Right hindlimb (tissue), 1 donor: ENCODE results near the gene GPC6.

ENCODE experiments used
- DNase-seq: peaks from one replicate; pipeline ENCODE4 v3.0.0-alpha.2; 2018

GPC6 gene

DNA sequence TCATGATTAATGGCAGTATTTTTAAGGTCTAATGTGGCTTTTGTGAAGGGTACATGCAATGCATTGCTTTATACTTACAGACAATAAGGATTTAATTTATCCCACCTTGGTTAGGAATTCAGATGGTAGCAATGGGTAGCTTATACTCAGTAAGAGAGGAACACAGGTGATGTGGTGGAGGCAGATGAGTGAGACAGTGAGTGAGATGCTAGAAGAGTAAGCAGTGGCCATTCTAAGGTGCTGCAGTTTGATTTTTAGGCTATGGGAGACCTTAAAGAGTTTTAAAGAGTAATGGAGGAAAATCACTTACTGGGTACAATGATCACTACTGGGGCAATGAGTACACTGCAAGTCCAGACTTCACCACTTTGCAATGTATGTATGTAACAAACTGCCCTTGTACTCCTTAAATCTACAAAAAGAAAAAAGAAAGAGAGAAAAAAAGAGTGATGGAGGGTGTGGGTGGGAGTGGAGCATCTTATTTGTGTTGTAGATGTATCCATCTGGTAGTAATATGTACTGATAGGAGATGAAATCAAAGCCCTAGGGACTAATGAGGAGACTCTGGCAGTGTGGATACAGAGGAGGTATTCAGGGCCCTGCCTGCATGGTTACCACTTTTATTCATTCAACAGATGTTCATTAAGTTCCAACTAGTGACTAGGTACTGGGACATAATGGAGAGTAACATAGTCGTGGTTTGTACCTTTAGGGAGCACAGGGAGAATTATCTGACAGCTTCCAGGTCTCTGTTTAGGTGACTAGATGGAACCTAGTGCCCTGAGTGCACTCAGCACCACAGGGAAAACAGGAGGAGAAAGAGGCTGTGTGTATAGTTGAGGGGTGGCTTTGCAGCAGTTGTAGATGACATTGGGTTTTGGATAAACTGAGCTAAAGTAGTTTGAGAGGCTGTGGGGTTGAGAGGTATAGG lies 99.0 kb downstream of the GPC6 start:
- DNase-seq = no peak

DNA sequence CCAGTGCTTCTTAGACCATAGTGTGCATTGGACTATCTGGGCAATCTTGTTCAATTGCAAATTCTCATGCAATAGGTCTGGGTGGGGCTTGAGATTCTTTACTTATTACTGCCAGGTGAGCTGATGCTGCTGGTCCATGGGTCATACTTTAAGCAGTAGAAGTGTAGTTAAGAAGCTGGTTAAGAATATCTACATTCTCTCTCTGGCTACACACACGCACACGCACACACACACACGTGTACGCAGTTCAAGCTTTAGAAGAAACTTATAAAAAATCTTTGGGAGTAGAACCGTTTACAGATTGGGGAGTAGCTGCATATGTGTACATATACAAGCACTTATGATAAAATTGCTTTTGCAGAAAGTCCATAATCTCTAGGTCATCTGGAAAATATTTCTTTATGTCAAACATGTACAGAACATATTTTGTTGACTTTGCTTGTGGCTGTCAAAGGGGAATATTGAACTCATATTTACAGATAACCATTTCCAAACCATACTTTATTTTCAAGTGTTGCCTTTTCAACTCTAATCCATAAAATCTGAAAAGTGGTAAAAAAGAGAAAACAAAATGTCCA lies 99.7 kb downstream of the GPC6 start:
- DNase-seq = no peak

DNA sequence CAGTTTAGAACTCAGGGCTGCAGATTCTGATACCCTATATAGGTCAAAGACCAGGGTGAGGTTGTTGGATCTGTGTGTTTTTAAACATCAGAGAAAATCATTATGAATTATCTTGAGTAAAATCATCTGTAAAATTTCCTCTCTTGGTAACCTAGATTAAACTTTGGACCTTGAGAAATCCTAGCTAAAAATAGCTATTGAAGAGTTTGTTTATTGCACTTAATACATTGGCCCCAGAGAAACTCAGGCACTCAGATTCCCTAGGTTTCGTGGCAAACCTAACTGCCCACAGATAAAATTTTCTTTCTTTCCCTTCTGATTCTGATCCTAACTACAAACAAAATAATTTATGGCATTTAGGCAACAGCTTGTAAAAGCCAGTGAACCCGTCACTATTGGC lies 102.3 kb downstream of the GPC6 start:
- no peak for DNase-seq

DNA sequence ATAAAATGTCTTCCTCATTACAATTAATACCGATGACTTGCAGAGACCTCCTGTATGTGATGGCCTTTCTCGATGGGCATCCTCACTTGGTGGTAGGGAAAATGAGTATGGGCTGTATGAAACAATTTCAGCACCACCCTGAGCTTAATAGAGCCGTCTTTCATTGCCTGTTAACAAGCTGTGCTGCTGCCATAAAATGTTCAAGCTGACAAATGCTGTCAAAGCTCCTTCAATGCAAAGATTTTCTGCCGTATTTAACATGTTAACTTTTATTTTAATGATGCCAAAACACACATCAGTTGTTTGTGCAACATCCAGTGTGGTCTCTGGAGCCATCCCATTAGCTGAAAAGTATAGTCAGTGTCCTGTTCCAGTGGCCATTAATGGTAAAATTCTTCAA lies 110.1 kb downstream of the GPC6 start:
- DNase-seq = no peak

DNA sequence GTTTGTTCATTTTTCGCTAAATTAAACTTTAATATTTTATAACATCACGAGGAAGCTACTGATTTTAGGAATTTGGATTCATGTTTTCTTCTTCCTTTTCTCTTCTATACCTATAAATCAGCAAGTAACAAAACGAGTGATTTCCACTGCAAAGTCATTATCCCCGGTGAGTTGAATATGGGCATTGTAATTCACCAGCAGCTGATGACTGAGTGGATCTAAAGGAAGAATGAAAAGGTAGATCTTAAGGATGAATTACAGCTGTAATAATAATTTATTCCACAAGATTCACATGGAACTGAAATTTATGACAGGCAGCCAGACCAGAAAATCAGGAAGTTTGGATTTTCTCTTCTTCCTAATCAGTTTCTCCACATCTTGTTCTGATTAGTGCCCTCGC lies 111.4 kb downstream of the GPC6 start:
- DNase-seq = no peak

DNA sequence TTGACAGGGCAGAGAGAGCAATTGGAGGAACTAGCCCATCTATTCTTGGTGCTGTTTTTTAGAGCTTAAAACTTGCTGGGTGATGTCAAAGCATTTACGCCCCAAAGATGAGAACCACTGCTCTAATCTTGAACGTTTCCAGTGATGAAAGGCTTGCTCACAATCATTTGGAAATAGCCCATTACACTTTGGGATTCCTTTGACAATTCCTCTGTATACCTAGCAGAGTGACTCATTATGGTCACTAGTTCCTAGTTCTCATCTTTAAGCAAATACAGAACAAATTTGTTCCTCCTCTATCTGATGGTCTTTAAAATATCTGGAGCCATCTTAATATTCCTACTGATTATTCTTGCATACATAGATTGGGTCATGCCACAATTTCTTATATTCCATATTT lies 112.3 kb downstream of the GPC6 start:
- no peak for DNase-seq

DNA sequence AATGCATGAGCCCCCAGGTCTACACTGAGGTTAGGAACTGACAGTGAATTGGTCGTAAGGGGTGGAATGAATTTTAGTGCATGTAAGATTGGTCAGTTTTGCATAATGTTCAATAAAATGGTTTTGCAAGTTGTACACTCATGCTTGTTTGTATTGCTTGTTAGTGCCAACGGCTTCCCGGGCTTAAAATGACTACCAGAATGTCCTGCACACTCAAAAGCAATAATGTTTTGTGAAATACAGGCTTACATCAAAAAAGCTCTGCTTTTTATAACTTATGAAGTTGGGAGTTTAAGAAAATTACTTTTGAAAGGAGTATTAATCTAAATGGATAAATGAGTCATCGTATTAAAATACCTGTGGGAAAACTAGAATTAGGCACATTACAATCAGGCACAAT lies 112.9 kb downstream of the GPC6 start:
- DNase-seq = no peak

DNA sequence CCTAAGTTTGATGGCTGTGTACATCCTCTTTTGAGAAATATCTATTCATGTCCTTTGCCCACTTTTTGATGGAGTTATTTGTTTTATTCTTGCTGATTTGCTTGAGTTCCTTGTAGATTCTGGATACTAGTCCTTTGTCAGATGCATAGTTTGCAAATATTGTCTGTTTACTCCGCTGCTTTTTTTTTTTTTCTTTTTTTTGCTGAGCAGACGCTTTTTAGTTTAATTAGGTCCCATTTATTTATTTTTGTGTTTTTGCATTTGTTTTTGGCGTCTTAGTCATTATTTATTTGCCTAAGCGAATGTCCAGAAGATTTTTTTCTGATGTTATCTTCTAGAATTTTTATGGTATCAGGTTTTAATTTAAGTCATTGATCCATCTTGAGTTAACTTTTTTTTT lies 114.9 kb downstream of the GPC6 start:
- no peak for DNase-seq

DNA sequence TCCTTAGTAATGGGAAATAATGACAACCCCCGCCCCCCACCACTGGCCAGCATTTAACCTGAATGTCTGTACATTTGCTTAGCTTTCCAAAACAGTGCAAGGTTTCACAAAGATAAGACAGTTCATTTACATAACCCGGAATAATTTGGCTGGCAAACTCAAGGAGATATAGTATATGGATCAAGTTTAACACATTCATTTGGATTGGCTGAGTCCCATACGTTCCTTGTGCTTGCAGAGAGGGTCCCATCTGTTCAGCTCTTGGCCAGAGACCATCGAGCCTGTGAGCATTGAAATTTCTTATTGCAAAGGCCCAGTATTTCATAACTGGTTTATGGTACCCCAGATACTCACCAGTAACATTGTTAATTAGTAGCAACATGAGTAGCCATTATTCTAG lies 116.5 kb downstream of the GPC6 start:
- DNase-seq = no peak

DNA sequence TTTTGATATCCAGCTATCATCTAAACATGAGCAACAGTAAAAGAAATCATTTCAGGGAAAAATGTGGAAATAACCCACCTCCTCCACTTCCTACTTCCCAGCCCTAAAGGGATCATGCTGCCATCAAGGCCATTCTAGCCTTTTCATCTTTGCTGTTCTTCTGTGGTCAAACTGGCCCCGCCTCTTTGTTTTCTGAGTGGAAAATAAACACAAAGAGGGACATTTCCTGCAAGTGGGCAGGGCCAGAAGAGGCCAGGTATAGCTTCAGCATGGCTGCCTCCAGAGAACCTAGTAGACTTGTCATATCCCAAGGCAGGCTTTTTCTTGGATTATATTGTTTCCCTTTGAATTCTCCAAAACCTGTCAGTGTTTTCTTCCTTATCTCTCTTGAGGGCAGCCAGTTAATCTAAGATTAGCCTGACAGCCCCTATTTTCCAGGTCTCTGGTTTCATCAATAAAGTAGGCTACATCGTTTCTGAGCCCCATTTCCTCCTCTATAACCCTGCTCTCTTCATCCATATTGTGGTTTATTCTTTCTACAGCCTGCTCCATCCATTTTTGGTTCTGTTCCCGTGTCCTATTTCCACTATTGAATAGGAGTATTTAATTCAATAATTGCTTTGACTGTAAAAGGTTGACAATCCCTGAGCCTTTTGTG lies 117.6 kb downstream of the GPC6 start:
- DNase-seq = no peak

DNA sequence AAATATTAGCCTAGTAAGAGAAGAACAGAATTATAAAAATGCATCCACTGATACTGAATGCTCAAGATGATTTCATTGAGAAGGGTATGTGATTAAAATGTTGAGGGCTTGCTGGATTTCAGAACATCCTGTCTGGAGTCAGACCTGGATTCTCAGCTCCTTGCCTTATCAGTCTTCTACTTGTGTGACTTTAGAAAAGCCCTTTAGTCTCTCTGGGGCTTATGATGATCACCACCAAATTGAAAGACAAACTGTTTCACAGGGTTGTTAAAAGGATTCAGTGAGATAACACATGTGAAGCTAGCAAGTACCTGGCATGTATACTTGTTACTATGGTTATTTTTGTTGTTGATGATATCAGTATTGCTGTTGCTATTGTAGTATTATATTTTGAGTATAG lies 118.4 kb downstream of the GPC6 start:
- DNase-seq = no peak

DNA sequence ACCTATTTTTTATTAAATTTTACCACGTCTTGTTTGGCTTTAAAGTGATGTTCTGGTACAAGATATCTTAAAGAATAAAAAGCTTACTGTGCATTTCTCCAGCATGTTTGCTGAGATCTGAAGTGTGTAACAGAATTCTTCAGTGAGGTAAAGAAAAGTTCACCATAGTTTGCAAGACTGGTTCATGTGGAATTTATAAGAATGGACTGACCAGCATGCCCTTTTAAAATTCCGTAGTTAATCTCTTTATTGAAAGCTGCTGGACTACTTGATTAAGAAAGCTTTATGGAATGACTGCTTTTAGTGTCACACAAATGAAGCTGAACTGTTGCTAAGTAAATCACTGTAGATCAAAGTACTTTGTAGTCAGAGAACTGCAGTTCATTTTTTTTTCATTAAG lies 119.2 kb downstream of the GPC6 start:
- no peak for DNase-seq

DNA sequence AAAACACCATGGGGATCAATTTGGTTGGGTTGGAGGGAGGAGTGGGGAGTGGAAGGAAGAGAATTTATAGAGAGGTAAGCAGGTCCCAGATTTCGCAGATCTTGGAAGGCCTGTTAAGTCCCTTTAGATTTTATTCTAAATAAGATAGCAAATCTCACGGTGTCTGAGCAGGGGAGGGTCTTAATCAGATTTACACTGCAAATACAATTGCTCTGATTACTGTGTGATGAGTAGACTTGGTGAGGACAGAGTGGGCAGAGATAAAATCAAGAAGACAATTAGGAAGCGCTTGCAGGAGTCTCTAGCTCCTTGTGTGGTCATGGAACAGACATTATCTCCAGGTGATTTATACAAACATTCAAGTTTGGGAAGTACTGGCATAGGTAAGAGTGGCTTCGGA lies 126.0 kb downstream of the GPC6 start:
- DNase-seq = no peak

DNA sequence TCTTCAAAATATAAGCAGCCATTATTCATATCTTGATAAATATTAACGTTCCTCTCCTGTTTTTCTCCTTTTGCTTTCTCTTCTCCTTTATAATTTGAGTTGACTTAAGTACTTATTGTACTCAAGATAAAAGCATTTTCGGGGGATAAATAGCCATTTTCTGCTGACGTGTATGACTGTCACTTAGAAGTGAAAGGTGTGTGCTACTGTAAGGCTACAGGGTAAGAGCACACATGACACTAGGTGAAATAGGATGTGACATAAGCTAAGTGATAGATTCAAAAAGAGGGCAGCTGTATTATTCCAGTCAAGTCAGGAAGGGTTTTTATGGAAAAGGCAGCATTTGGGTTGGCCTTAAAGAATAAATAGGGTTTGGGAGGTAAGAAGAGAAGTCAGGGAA lies 128.5 kb downstream of the GPC6 start:
- no peak for DNase-seq

DNA sequence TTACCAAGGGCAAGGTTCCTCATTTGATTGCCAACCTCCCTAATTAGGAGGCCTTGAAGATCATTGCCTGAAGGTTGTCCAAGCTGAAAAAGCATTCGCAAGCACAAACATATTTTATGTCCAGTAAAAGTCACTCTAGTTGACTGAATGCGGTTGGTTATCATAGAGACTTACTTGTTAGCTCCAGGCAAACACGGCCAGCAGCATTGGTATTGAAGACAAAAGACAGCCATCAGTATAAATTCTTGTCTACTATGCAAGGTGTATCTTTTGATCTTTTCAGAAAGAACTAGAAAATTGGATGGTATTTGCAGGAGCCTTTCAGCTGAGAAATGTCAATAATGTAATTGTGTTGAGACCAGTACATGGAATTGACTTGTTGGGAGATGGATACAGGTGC lies 129.9 kb downstream of the GPC6 start:
- DNase-seq = no peak

DNA sequence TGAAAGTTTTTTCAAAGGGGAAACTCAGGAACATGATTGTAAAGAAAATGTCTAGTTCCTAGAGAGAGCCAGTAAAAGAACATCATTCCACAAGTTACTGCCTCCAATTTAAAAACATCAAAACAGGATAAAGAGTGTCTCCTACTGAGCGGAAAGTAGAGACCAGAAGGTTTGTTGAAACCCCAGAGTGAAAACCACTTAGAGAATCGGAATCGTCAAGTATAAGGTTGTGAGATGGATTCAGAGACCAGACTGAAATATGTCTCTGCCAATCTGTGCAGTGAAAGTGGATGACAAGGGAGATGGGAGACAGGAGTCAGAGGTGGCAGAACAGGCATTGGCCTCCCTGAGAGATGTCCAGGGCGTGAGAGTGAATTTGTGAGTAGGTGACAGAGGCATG lies 133.4 kb downstream of the GPC6 start:
- no peak for DNase-seq

DNA sequence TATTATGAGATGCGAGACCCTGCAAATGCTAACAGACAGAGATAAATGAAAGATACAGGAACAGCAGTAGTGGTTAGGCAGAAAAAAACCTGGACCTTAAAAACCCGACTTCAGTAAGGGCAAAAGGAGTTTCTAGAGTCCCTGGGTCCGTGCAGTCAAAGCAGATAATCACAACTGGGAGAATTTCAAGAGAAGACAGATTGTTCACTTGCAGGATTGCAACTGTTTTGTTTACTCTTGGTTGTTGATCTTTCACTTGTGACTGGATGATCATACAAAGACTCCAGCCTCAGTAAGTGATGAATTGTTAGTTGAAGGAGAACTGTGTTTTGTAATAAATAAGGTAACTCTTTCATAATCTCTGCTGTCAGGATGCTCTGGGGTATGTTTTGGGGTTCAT lies 135.1 kb downstream of the GPC6 start:
- no peak for DNase-seq

DNA sequence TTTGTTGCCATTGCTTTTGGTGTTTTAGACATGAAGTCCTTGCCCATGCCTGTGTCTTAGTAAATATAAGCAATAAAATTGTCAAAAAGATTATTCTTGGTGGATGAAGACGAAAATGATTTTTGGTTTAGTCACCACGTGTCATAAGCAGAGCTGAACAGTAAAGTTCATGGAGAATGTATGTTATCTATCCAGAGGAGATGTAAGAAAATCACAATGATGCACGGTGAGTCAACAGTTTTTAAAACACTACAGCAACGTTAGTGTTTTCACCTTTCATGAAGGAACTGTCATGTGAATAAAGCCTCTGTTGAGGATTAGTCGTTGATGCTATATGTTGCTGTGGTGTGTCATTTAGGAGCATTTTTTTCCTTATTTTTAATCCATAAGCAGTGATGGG lies 137.6 kb downstream of the GPC6 start:
- no peak for DNase-seq

DNA sequence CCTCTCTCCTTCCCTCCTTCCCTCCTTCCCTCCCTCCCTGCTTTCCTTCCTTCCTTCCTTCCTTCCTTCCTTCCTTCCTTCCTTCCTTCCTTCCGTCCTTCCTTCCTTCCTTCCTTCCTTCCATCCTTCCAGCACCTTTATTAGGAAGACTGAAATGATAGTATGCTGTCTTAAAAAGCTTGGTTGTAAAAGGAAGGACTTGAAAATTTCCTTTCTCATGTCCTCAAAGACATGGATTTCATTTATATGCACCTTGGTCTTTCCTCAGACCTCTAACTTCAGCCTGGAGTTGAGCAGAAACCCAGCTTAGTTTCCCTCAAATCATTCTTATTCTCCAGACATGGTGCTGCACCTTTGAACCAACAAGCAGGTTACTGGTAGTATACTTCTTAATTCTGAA lies 141.7 kb downstream of the GPC6 start:
- DNase-seq = no peak

DNA sequence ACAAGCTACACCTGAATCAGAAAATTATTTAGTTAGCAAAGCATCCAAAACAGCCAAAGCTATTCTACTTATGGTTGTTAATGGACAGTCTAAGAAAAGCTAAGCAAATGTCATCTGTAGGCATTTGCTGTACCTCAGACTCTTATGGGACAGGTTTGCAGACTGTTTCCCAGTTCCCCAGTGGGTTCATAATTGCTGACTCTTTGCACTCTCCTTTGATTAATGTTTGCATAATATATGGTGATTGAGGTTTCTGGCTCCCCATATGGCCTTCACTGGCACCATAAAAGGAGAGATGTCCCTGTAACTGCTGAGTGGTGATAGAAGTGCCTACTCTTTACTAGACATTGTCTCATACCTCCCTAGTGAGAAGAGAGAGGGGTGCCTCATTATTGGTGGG lies 142.1 kb downstream of the GPC6 start:
- DNase-seq = no peak

DNA sequence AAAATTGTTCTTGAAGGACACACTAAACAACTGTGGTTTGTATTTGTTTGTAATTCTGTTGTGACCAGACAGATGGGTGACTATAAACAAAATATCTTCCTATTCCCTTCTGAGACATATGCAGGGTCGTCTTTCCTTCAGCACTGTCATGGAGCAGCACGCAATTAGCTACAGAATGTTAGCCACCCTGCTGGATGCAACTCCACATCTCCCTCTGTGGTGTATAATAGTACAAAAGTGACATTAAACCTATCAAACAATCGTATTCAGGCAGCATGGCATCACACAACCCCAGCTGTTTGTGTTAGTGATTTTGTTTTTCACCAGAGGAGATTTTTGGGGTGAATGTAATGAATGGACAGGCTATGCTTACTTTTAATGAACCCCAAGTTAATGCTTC lies 146.2 kb downstream of the GPC6 start:
- no peak for DNase-seq

DNA sequence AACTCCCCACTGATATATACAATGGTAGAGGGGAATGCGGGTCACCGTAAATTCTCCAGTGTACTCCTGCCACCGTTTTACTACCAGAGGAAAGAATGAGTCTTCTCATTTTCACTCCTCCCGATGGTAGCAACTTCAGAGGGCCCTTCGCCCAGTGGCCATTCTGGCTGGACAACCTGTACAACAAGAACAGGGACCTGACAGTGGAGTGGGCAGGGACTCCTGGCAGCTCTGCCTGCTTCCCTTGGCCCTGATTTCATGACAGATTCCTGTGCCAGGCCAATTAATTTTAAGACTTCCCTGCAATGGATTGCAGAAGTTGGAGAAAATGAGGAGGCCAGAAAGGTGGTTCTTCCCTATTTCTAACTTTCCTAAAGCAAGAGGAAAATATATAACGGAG lies 148.9 kb downstream of the GPC6 start:
- DNase-seq = no peak

DNA sequence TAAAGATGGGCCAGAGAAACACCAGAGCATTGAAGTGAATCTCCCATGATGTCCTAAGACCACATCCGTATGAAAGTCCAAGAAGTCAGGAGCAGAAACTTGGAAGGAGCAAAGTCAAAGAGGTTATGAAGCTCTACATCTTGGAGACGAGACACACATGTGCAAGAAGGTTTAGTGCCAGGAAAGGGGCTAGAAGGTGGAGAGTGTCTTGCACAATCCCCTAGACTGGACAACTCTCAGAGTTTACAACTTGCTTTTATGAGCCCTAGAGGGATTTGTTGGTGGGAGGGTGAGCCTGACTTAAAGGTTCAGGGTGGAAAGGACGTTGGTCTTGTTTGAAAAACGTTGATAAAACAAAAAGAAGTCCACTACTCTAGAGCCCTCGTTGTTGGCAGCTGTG lies 150.6 kb downstream of the GPC6 start:
- DNase-seq = no peak

DNA sequence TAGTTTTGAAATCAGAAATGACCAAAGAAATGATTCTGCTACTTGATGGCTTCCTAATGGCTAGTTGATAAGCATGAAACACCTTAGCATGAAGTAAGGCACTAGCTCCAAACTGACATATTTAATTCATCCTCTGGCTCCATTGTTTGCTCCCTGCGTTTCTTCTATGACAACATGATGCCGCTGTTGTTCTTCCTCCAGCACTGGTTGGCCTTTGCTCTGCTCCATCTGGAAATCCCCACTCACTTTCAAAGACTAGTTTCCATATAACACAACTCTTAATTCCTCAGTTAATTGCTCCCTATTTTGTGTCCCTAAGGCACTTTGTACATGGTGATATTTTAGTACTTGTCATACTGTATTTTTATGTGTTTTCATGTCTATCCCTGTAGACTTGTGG lies 151.6 kb downstream of the GPC6 start:
- no peak for DNase-seq
